Fibroblast of peridontal ligament (primary cell): ENCODE results near the gene GRM2.
A peak's percentile ranks its signal among the peaks of the same experiment; 100 is the strongest.

Experiments
- DNase-seq: peaks from one replicate; pipeline ENCODE4 v3.0.0-alpha.2; 2010; ENCODE audit errors: extremely low read depth

Gene GRM2

GRCh38 chr3:51705276-51706020, 1.4 kb upstream of the GRM2 start:
- DNase-seq: no peak

- DNase-seq: no peak
Measured at GRCh38 chr3:51706021-51706485, 815 bp upstream of the GRM2 start.

- no peak for DNase-seq
Measured at GRCh38 chr3:51708216-51708845, 1.5 kb downstream of the GRM2 start.

GRCh38 chr3:51709004-51709420, 2.1 kb downstream of the GRM2 start:
- no peak for DNase-seq

- DNase-seq: no peak
Measured at GRCh38 chr3:51709675-51710074, 2.8 kb downstream of the GRM2 start.

- no peak for DNase-seq
Measured at GRCh38 chr3:51710631-51711351, 3.9 kb downstream of the GRM2 start.

GRCh38 chr3:51711352-51712037, 4.6 kb downstream of the GRM2 start:
- DNase-seq: no peak

- no peak for DNase-seq
Measured at GRCh38 chr3:51712038-51712420, 5.2 kb downstream of the GRM2 start.

- DNase-seq: no peak
Measured at GRCh38 chr3:51712511-51712931, 5.7 kb downstream of the GRM2 start.

GRCh38 chr3:51712963-51713362, 6.1 kb downstream of the GRM2 start:
- no peak for DNase-seq

GRCh38 chr3:51715231-51715976, 8.5 kb downstream of the GRM2 start:
- DNase-seq: no peak

- DNase-seq: no peak
Measured at GRCh38 chr3:51715977-51716294, 9.1 kb downstream of the GRM2 start.

- no peak for DNase-seq
Measured at GRCh38 chr3:51716805-51717204, 9.9 kb downstream of the GRM2 start.

- no peak for DNase-seq
Measured at GRCh38 chr3:51717446-51717845, 10.6 kb downstream of the GRM2 start.

- no peak for DNase-seq
Measured at GRCh38 chr3:51717947-51718346, 11.1 kb downstream of the GRM2 start.

- DNase-seq: peak; percentile 27
Measured at GRCh38 chr3:51718547-51719409, 11.9 kb downstream of the GRM2 start.

- DNase-seq: no peak
Measured at GRCh38 chr3:51719410-51720025, 12.7 kb downstream of the GRM2 start.

GRCh38 chr3:51720292-51721061, 13.6 kb downstream of the GRM2 start:
- DNase-seq: no peak

- DNase-seq: no peak
Measured at GRCh38 chr3:51721062-51721745, 14.3 kb downstream of the GRM2 start.
